Stimulated activated CD4-positive, alpha-beta T cell treated with anti-CD3 and anti-CD28 coated beads, Interleukin-1b, Interleukin-23, amount 100 ng/mL, for 48 hours (primary cell): ENCODE data around the gene PPM1J.

ENCODE experiments used
- DNase-seq: peaks from one replicate; pipeline ENCODE4 v3.0.0-alpha.2; 2020

The PPM1J gene

DNA sequence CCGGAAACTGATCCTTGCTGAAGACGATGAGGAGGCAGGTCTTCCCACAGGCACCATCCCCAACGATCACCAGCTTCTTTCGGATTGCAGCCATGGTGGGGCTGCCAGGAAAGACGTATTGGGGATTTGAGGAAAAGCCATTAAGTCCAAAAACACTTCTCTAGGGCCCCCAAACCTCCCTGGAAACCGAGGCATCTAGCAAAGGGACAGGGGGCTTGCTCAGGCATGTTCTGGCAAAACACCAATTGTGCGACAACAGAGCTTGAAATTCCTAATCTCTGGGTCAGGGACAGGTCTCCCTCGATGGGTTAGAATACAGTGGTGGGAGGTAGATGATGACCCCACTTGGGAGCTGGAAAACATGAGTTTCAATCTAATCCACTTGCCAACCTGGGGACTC is 11.4 kb downstream of the PPM1J start:
- no peak for DNase-seq

DNA sequence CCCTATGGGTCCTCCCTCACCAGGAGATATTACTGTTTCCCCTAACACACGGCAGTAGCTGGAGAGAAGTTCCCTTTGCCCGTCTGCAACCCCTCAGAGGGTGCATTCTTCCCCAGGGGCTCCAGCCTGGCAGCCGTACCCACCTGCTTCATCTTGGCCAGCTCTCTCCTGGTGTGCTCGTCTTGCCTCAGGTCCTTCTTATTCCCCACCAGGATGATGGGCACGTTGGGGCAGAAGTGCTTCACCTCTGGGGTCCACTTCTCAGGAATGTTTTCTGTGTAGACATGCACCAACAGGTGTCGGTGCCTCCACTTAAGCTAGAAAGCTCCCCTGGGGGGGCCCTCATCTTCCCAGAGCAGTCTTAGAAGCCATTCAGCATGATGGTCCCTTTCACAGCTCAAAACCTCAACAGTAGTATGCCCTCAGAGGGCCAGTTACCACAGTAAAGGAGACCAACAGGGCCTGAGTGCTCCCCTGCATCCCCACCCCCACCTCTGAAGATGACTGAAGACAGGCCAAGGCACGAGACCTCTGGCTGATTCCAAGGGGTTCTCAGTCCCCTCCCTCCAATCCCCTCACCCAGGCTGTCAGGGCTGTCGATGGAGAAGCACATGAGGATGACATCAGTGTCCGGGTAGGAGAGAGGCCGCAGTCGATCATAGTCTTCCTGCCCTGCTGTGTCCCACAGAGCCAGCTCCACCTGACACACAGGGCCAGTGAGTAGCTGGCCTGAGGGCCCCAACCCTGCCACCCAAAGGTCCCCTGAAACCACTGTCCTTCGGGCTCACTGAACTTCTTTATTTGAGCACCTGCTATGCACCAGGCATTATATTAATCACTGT is 12.5 kb downstream of the PPM1J start:
- DNase-seq, result no peak

DNA sequence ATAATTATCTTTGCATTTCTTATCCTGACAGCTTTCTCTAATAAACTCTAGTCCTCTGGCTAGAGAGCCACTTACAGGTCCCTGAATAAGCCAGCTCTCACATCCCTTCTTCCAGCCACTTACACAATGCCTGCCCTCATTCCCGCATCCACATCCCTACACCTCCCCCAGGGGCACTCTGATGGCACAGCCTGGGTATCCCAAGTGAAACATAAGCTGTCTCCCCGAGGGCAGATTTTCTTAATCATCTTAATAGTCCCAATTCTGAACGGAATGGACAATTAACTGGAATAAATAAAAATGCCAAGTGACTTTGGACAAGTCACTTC is 13.1 kb downstream of the PPM1J start:
- DNase-seq, result no peak

DNA sequence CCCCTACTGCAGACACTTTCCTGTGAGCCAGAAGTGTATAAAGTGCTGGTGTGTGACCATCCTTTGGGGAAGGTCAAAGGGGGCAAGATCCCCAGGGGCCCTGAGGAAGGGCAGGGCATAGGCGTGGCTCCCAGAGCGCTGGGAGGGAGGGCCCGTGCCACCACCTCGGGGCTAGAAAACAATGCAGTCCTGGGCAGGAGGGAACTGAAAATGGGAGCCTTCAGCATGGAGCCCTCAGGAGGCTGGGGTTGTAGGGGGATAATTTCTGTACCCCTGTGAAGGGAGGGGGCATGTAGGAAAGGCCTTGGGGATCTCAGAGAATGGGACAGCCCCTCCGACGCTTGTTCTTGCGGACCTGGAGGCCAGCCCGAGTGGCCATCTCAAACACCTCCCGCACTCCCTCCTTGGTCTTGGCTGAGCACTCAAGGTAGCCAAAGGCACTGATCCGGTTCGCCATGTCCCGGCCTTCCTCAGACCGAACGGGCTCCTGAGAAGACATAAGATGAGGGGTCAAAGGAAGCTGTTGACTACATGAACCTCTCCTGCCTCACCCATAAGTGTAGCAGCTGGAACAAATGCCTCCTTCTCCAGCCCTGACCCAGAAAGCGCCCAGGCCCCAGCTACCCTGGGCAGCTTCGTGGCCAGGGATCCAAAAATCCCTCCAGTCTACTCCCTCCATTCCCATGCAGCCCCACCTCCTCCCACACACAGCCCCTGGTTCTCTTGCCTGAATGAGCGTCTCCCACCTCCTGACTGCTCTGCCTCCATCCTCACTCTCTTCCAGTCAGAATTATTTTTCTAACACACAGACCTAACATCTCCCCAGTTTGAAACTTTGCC is 13.7 kb downstream of the PPM1J start:
- no peak for DNase-seq

DNA sequence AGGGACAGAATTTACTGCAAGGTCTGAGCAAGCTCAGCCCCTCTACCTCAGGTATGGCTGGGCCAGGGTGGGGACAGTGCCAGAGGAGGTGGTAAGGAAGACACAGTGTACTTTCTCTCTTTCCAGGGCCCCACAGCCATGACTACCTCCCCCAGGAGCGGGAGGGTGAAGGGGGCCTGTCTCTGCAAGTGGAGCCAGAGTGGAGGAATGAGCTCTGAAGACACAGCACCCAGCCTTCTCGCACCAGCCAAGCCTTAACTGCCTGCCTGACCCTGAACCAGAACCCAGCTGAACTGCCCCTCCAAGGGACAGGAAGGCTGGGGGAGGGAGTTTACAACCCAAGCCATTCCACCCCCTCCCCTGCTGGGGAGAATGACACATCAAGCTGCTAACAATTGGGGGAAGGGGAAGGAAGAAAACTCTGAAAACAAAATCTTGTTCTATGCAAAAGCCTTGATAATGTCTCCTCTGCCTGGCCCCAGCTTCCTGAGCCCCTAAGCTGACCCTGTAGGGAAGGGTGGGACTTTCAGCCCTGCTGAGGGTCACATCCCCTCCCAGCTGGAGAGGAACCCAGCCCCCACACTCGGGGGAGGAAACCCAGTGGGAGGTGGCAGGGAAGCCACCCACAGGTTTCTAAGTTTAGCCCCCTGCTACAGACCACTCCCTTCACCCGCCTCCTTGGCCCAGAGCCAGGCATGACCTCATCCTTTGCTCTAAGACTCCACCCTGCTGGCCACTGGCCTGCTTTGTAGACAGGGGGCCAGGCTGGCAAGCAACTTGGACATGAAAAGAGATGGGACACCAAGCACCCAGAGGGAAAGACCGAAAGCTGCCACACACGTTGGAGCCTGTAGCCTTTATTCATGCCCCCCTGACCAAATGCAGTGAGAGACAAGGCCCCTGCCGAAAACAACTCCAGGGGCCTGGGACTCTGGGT is 14.6 kb downstream of the PPM1J start:
- peak; percentile 61 for DNase-seq

DNA sequence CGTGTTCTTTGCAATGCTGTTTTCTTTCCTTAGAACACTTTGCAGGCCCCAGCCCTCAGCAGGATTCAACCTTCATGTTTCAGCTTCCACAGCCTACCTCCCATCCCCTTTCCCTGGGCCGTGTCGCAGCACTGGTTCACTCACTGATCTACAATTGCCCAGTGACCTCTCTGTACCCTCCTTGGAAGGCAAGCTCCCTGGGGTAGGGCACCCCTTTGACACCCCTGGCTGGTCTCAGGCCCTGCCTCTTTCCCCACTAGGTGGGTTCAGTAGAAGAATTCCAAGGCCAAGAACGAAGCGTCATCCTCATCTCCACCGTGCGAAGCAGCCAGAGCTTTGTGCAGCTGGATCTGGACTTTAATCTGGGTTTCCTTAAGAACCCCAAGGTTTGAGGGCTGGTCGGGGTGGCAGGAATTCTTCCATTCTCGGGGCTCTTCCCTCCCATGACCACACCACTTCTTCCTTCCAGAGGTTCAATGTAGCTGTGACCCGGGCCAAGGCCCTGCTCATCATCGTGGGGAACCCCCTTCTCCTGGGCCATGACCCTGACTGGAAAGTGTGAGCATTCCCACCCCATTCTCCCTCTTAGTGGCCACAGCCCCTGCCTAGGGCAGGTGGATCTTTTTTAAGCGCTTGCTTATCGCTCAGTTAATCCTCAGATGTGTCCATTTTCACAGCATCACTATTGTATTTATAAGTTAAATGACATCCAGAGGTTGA is 15.5 kb downstream of the PPM1J start:
- no peak for DNase-seq

DNA sequence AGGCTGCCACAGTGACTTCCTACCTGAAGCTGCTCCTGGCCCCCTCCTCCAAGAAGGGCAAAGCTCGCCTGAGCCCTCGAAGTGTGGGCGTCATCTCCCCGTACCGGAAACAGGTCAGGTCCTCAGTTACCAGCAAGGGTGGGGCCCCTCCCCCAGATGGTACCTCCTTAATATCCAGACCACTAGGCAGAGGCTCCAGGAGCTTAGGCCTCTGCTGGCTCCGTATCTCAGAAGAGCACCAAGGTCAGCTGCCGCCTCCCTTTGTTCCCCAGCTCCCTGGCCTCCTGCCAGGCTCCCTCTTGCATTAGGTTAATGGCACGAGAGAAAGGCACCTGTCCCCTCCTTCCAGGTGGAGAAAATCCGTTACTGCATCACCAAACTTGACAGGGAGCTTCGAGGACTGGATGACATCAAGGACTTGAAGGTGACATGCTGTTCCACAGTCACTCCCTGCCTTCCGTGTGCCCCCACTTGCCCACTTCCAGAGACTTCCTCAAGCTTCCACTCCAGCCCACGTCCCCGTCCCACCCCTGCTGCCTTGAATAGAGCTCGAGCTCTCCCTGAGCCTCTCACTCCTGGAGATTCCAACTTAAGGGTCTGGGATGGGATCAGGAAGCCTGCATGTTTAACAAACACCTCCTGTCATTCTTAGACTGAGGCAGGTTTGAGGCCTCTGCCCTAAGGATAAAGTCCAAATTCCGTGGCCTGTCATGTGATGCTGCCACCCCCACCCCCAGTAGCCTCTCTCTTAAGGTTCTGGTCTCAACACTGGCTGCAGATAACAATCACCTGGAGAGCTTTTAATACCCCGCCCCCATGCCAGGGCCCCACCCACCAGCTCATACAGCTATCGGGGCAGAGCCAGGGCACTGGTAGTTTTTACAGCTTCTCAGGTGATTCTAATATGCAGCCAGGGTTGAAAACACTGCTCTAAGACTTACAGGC is 16.5 kb downstream of the PPM1J start:
- DNase-seq, result no peak

DNA sequence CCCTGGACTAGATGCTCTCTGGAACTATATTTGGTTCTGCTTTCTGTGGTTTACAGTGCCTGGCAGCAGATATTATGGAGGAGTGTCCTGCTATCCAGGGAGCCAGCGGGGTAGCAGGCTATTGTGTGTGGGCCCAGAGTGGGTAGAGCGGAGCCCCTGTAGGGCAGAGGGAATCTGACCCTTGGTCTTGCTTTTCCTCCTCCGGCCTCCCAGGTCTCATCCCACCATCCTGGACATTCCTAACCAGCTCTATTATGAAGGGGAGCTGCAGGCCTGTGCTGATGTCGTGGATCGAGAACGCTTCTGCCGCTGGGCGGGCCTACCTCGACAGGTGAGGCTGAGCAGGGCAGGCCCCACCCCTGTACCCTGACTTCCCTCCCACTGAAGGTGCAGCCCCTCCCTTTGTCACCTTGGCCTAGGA is 17.3 kb downstream of the PPM1J start:
- DNase-seq, result no peak

DNA sequence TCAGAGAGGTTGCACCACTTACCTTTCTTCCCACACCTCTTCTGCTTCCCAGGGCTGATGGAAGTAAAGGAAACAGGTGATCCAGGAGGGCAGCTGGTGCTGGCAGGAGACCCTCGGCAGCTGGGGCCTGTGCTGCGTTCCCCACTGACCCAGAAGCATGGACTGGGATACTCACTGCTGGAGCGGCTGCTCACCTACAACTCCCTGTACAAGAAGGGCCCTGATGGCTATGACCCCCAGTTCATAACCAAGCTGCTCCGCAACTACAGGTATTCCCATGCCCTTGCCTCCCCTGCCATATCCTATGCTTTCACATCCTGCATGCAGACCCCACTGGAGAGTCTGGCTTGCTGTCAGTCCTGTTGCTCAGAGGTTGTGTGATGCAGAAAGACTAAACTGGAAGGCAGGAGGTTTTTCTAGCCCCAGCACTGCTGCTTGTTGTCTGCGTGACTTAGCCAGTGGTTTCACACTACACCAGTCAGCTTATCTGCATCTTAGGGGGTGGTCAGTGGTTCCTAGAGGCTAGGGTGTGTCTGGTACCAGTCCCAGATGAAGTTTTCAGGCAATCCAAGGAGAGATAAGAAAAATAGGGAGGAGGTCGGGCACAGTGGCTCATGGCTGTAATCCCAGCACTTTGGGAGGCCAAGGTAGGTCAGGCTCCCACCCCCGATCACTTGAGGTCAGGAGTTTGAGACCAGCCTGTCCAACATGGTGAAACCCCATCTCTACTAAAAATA is 18.4 kb downstream of the PPM1J start:
- DNase-seq, result no peak

DNA sequence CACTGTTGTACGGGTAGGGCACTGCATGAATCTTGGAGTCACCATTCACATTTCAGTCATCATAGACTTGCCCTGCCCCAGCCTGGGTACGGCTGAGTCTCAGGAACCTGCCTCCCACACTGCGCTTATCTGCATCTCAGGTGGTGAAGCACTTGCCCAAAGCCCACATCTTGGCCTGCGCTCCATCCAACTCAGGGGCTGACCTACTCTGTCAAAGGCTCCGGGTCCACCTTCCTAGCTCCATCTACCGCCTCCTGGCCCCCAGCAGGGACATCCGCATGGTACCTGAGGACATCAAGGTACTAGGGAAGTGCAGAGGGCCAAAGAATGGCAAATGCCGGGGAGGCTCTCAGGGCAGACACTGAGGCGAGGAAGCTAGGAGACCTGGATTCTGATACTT is 19.9 kb downstream of the PPM1J start:
- no peak for DNase-seq

DNA sequence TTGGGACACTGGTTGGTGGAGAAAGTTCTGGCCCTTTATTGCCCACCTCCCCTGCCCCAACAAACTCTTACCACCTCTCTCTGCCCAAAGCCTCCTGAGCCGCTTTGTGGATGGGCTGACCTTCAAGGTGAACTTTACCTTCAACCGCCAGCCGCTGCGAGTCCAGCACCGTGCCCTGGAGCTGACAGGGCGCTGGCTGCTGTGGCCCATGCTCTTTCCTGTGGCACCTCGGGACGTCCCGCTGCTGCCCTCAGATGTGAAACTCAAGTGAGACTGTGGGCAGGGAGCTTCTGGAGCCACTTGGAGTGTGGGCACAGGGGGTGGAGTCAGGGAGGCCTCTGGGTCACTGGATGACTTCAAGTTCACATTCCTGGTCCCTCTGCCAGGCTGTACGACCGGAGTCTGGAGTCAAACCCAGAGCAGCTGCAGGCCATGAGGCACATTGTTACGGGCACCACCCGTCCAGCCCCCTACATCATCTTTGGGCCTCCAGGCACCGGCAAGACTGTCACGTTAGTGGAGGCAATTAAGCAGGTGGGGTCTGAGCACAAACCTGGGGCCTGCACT is 20.7 kb downstream of the PPM1J start:
- no peak for DNase-seq

DNA sequence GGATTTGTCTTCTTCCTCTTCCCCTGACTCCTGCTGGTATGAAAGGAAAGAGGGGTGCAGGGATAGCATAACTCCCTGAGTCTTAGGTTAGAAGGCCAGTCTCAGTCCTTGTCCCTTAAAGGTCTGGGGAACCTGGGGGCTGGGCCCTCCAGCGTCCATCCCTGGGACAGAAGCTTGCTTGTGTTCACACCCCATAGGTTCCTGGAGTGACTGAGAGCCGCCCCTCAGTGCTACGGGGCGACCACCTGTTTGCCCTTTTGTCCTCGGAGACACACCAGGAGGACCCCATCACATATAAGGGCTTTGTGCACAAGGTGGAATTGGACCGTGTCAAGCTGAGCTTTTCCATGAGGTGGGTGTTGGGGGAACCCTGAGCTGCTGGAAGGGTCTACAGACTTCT is 21.3 kb downstream of the PPM1J start:
- no peak for DNase-seq

DNA sequence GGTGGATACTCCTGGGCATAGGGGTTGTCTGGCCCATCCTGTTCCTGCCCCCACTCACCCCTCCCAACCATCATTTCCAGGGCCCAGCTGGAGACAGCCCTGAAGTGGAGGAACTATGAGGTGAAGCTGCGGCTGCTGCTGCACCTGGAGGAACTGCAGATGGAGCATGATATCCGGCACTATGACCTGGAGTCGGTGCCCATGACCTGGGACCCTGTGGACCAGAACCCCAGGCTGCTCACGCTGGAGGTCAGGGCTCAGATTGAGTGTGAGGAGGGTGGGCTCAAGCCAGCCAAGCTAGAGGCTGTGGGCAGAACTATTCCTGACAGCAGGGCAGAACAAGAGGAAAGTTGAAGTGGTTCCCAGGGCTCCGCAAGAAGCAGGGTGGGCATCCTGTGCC is 22.5 kb downstream of the PPM1J start:
- DNase-seq, result no peak

DNA sequence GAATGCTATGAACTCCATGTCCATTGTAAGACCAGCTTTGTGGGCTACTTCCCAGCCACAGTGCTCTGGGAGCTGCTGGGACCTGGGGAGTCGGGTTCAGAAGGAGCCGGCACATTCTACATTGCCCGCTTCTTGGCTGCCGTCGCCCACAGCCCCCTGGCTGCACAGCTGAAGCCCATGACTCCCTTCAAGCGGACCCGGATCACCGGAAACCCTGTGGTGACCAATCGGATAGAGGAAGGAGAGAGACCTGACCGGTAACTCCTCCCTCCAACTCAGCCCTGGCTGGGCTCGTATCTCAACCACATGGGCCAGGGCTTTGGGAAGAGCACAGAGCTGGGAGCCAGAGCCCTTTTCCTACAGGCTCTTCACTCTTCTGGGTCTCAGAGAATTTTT is 25.3 kb downstream of the PPM1J start:
- no peak for DNase-seq

DNA sequence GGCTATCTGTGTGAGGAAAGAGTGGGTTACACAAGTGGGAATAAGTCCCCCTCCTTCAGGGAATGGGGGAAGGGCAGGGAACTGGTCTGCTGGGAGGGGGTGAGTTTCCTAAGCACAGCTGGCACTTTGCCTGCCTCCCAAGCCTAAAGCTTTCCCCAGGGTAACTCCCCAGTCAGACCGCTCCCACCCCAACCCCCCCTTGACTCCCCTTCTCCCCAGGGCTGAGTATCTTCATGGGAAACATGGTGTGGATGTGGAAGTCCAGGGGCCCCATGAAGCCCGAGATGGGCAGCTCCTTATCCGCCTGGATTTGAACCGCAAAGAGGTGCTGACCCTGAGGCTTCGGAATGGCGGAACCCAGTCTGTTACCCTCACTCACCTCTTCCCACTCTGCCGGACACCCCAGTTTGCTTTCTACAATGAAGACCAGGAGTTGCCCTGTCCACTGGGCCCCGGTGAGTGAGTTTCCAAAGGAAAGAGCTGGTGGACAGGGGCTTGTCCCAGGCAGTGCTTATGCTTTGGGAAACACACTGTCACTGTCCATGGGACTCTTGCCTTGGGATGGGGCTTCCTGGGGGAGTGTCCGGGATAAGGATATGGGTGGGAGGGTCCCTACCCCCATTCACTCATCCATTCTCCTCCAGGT is 25.8 kb downstream of the PPM1J start:
- DNase-seq, result no peak

DNA sequence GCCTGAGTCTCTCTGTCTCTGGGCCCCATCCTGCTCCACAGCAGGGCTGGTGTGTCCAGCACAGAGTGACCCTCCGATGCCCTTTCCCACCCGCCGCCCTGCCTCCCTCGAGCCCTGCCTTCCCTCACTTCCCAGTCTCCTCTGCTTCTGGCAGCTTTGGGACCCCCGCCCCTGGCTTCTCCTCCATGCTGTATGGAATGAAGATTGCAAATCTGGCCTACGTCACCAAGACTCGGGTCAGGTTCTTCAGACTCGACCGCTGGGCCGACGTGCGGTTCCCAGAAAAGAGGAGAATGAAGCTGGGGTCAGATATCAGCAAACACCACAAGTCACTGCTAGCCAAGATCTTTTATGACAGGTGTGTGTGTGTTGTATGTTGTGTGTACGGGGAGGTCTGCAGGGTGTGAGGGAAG is 26.3 kb downstream of the PPM1J start:
- no peak for DNase-seq

DNA sequence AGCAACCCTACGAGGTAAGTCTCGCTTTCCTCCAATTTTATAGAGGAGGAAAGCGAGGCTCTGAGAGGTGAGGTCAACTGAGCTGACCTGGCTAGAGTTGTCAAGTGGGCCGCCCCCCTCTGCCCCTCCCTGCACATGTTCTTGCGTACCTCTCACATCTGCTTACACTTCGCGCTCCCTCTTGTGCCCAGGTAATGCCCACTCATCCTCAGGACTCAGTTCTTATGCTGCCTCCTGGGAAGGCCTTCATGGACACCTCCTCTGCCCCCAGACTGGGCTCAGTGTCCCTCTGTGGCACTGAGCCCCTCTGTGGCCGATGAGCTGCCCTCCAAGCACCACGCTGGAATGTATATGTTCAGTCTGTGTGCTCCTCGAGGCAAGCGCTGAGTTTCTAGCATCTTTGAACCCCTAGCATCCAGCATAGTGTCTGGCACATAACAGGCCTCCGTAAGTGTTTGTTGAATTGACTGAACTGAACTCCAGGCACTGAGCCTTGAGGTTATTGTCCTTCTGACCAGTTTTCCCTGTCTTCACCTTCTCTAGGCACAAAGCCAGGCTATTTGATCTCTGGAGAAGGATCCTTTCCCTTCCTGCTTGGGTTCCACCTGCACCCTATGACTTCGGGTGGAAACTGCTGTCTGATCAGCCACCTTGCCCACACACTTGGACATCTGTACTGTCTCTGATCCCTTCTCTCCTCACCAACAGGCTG is 27.2 kb downstream of the PPM1J start:
- no peak for DNase-seq

DNA sequence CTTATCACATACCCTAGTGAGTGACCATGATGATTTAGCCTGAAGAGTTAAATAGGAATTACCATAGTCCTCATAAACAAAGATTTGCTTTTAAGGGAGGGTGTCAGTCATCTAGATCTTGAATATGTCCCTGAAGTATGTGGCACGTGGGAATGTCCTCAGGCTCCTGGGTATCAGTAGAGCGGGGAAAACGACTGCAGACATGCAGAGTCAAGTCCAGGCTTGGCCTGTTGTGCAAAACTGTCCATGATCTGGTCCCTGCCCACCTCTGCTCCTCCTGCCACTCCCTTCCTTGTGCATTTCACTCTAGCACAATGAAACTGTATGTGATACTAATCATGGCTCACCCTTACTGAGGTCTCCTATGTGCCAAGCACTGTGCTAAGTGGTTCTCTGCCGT is 27.8 kb downstream of the PPM1J start:
- DNase-seq, result no peak

DNA sequence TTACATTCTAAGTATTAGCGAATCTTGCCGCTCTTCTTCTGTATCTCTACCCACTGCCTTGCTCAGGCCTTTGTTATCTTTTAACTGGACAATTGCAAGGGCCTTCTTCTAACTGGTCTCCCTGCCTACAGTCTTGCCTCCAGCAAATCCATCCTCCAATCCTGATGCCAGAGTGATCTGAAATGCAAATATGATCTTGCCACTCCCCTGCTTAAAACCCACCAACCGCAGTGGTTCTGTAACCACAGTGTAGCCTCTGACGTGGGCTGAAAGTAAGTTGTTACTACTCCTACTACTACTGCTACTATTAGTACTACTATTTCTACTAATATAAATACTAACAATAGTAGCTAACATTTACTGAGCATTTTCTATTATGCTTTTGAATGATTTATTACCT is 28.3 kb downstream of the PPM1J start:
- no peak for DNase-seq
